Thoracic aorta (tissue), 2 donors: ENCODE data around the gene GP2. TPM values are rescaled to one million over a fixed set of nuclear protein-coding genes. Genes with fewer than 3 reads are reported as not detected.

Experiments used
- ATAC-seq: fragments of 150-250 bp; one replicate; pipeline ENCODE4 v1.8.0; 2017; ENCODE audit warnings: low read depth; ENCODE audit not compliant: insufficient number of reproducible peaks, low FRiP score
- DNase-seq: peaks from one replicate; pipeline ENCODE4 v3.0.0-alpha.2; 2020; ENCODE audit warnings: low spot score
- H3K27ac ChIP-seq, 2 donors: fragments of 200-600 bp; sonication (generic); 1 replicate in 1 of 2; 2 replicates in 1 of 2; pipeline ENCODE4 v1.5.1; 2016; ENCODE audit warnings: mild to moderate bottlenecking in 2 of 2, moderate library complexity in 2 of 2
- H3K27me3 ChIP-seq: fragments of 200-600 bp; sonication (generic); replicated peaks from 2 replicates; pipeline ENCODE4 v1.6.0; 2016; ENCODE audit warnings: mild to moderate bottlenecking; ENCODE audit not compliant: insufficient read depth
- H3K36me3 ChIP-seq: fragments of 200-600 bp; sonication (generic); one replicate; pipeline ENCODE4 v1.5.1; 2016
- H3K4me1 ChIP-seq, 2 donors: fragments of 200-600 bp; sonication (generic); 1 replicate in 1 of 2; 2 replicates in 1 of 2; pipeline versions ENCODE4 v1.5.1 to v1.6.0; 2016; ENCODE audit warnings: low read depth in 2 of 2, mild to moderate bottlenecking in 1 of 2; ENCODE audit not compliant: control insufficient read depth in 1 of 2
- H3K4me3 ChIP-seq: fragments of 200-600 bp; sonication (generic); 2 replicates; pipeline ENCODE4 v1.5.1; 2016; ENCODE audit warnings: mild to moderate bottlenecking
- H3K9me3 ChIP-seq: fragments of 200-600 bp; sonication (generic); 2 replicates; pipeline ENCODE4 v1.5.1; 2016
- total RNA-seq, 2 donors: library from RNA; depleted of rRNA; stranded (reverse); fragments of >200 nt; gene quantifications; one replicate each; pipeline versions ENCODE4 v1.1.0 to v1.2.3, GENCODE V29; 2016
- TF ChIP-seq, protein P1 (sequence below): fragments of 200-600 bp; sonication (generic); IDR thresholded peaks from one replicate; pipeline ENCODE4 v1.5.1; 2019; ENCODE audit warnings: antibody characterized with exemption

The GP2 gene
- total RNA-seq, 2 donors from 2014 or later: 2.6 to 8.7 TPM

- Histone ChIP-seq H3K9me3 (no peaks in the 10 kb centered on the region), H3K36me3 (no peaks in the 10 kb centered on the region), H3K27ac (no peak overlapping the region), H3K27me3 (no peaks in the 10 kb centered on the region), H3K4me1 (no peaks in the 10 kb centered on the region), H3K4me3 (no peak overlapping the region)
- ATAC-seq (no peak), DNase-seq (no peak)
- TF ChIP-seq, protein P1, sequence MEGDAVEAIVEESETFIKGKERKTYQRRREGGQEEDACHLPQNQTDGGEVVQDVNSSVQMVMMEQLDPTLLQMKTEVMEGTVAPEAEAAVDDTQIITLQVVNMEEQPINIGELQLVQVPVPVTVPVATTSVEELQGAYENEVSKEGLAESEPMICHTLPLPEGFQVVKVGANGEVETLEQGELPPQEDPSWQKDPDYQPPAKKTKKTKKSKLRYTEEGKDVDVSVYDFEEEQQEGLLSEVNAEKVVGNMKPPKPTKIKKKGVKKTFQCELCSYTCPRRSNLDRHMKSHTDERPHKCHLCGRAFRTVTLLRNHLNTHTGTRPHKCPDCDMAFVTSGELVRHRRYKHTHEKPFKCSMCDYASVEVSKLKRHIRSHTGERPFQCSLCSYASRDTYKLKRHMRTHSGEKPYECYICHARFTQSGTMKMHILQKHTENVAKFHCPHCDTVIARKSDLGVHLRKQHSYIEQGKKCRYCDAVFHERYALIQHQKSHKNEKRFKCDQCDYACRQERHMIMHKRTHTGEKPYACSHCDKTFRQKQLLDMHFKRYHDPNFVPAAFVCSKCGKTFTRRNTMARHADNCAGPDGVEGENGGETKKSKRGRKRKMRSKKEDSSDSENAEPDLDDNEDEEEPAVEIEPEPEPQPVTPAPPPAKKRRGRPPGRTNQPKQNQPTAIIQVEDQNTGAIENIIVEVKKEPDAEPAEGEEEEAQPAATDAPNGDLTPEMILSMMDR: peak; percentile 19
Observed at GRCh38 chr16:20348365-20349185, 21.3 kb upstream of the GP2 start.

DNA sequence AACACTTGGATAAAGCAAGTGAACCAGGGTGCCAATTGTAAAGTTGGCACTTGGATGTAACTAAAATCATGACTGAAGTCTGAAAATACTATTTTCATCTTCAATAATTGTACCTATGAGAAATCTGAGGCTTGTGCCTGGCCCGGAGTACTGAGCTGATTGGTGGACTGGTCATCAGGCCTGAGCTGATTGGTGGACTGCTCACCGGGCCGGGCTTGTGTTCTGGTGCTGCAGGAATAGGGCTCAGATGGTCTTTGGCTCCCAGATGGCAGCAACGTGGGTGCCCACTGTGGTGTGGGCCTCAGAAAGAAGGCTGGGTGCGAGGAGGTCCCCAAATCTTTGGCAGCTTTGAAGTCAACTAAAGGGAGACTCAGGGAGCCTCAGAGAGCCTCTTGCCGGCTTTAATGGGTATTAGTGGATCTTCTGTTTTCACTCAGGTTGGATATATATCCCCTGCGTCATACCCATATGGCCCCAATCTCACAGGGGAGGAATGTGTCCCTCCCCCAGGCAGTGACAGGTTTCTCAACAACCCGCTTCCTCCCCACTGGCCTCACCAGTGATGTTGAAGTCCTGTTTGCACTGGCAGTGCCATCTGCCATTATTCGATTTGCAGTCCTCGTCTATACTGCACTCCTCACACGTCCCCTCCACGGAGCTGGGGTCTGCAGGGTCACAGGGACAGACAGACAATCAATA is 20.5 kb upstream of the GP2 start:
- no peak overlapping the region for H3K4me3 ChIP-seq
- H3K27me3 ChIP-seq: no peaks in the 10 kb centered on the region
- DNase-seq: no peak
- no peaks in the 10 kb centered on the region for H3K36me3 ChIP-seq
- ATAC-seq: no peak
- no peak overlapping the region for H3K27ac ChIP-seq
- no peaks in the 10 kb centered on the region for H3K9me3 ChIP-seq
- TF ChIP-seq, protein P1: no peak
- no peaks in the 10 kb centered on the region for H3K4me1 ChIP-seq

DNA sequence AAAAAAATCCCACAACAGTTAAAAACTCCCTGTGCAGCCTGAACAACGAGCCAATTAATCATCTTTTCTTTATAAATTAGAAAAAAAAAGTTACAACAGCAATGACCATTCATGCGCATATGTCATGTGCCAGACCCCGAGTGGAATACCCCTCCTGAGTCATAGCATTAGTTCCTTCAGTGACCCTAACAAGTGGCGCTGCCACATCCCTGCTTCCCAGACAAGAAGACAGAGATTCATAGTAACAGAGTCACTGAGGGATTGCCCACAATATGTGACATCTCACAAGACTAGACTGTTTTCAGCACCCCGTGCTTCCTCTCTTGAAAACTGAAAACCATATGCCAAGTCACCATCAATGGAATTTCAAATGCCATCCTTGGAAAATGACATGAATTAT is 17.3 kb upstream of the GP2 start:
- TF ChIP-seq, protein P1: no peak
- H3K27ac ChIP-seq: no peak overlapping the region
- ATAC-seq (no peak), DNase-seq (no peak)
- no peaks in the 10 kb centered on the region for H3K27me3 ChIP-seq
- no peaks in the 10 kb centered on the region for H3K9me3 ChIP-seq
- H3K36me3 ChIP-seq: no peaks in the 10 kb centered on the region
- no peak overlapping the region for H3K4me3 ChIP-seq
- no peaks in the 10 kb centered on the region for H3K4me1 ChIP-seq

DNA sequence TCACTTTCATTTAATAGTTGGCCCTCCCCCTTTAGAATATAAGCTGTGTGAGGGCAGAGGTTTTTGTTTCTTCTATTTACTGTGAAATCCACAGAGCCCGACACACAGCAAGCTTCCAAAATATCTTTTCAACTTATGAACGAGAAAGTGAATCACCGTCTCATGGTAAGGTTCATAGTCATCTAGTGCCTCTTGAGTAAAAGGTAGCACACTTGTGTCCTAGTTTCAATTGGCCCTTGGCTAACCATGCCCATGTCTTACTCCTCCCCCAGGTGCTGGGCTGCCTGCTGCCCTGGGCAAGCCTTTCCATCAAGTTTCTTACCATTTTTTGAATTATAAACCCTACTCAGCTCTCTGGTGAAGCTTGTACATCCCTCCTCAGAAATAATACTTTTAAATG is 12.4 kb upstream of the GP2 start:
- Histone ChIP-seq H3K9me3 (no peaks in the 10 kb centered on the region), H3K27me3 (no peaks in the 10 kb centered on the region), H3K4me3 (no peak overlapping the region), H3K36me3 (no peaks in the 10 kb centered on the region), H3K27ac (no peak overlapping the region), H3K4me1 (no peaks in the 10 kb centered on the region)
- TF ChIP-seq, protein P1: no peak
- DNase-seq (no peak), ATAC-seq (no peak)

- no peaks in the 10 kb centered on the region for H3K9me3 ChIP-seq
- no peak overlapping the region for H3K27ac ChIP-seq
- H3K36me3 ChIP-seq: no peaks in the 10 kb centered on the region
- DNase-seq (no peak), ATAC-seq (no peak)
- no peaks in the 10 kb centered on the region for H3K27me3 ChIP-seq
- H3K4me1 ChIP-seq: no peaks in the 10 kb centered on the region
- H3K4me3 ChIP-seq: no peak overlapping the region
- TF ChIP-seq, protein P1: no peak
Observed at GRCh38 chr16:20336955-20337354, 9.6 kb upstream of the GP2 start.
